NCI-H1105 treated with DMSO at 0.1 percent for 48 hours (cell line): ENCODE data around the gene NELFCD.
"Not testable (repeated sequence)": the region's sequence is repeated elsewhere in the genome, so short reads cannot be mapped to it uniquely, and the experiment has no call there.

Source experiments
- DNase-seq: peaks from one replicate; lab custom pipeline; 2025; lab: John Stamatoyannopoulos, UW

Gene NELFCD

GRCh38 chr20:58980711-58981627 is at the start of gene NELFCD:
TSS of gene NELFCD (plus strand) at chr20:58981256. CDS start at chr20:58981310, 54 bp downstream.
- DNase-seq, result peak; percentile 81

GRCh38 chr20:58932170-58932569 is 48.9 kb upstream of the NELFCD start:
- DNase-seq, result no peak

- no peak for DNase-seq
These were observed 43.0 kb upstream of the NELFCD start for GRCh38 chr20:58938078-58938477.

- no peak for DNase-seq
These were observed 42.5 kb upstream of the NELFCD start for GRCh38 chr20:58938541-58938940.

- DNase-seq, result no peak
These were observed 39.6 kb upstream of the NELFCD start for GRCh38 chr20:58941471-58941870.

GRCh38 chr20:58942549-58942948 is 38.5 kb upstream of the NELFCD start:
- DNase-seq, result no peak

- no peak for DNase-seq
These were observed 36.4 kb upstream of the NELFCD start for GRCh38 chr20:58944610-58945009.

- no peak for DNase-seq
These were observed 35.0 kb upstream of the NELFCD start for GRCh38 chr20:58945965-58946631.

GRCh38 chr20:58947797-58948388 is 33.2 kb upstream of the NELFCD start:
- DNase-seq, result not testable (repeated sequence)

- no peak for DNase-seq
These were observed 30.5 kb upstream of the NELFCD start for GRCh38 chr20:58950603-58951002.

GRCh38 chr20:58953050-58953449 is 28.0 kb upstream of the NELFCD start:
- DNase-seq, result no peak

GRCh38 chr20:58956078-58956477 is 25.0 kb upstream of the NELFCD start:
- no peak for DNase-seq

GRCh38 chr20:58959652-58960051 is 21.4 kb upstream of the NELFCD start:
- DNase-seq, result no peak

- DNase-seq, result no peak
These were observed 17.9 kb upstream of the NELFCD start for GRCh38 chr20:58963060-58963584.

- DNase-seq, result not testable (repeated sequence)
These were observed 17.1 kb upstream of the NELFCD start for GRCh38 chr20:58963922-58964321.

GRCh38 chr20:58965270-58966064 is 15.6 kb upstream of the NELFCD start:
- no peak for DNase-seq

- DNase-seq, result no peak
These were observed 13.2 kb upstream of the NELFCD start for GRCh38 chr20:58967652-58968429.

GRCh38 chr20:58969439-58969838 is 11.6 kb upstream of the NELFCD start:
- no peak for DNase-seq

- no peak for DNase-seq
These were observed 10.9 kb upstream of the NELFCD start for GRCh38 chr20:58970146-58970545.

GRCh38 chr20:58971429-58971828 is 9.6 kb upstream of the NELFCD start:
- DNase-seq, result no peak

- DNase-seq, result no peak
These were observed 7.9 kb upstream of the NELFCD start for GRCh38 chr20:58973179-58973578.
